ENCODE measurements around the gene RBM20.
"Not testable (repeated sequence)": the region's sequence is repeated elsewhere in the genome, so short reads cannot be mapped to it uniquely, and the experiment has no call there.

RBM20 gene

GRCh38 chr10:110659558-110659957, 15.4 kb downstream of the RBM20 start:
- TF ChIP-seq CTCF (IDR thresholded peaks at IDR 0.05; ENCODE audit: low read depth, low read length, missing control alignments), result no peak
- DNase-seq (ENCODE audit: low read depth), result no peak
- no peak overlapping the region for H3K4me3 ChIP-seq (ENCODE audit: low read depth, low read length)

- DNase-seq (ENCODE audit: low read depth); H3K4me3 ChIP-seq (ENCODE audit: low read depth, low read length): not testable (repeated sequence)
Observed at GRCh38 chr10:110660289-110660688, 16.2 kb downstream of the RBM20 start.

- H3K4me3 ChIP-seq (ENCODE audit: low read depth, low read length), result no peak overlapping the region
- no peak for TF ChIP-seq CTCF (IDR thresholded peaks at IDR 0.05; ENCODE audit: low read depth, low read length, missing control alignments)
- no peak for DNase-seq (ENCODE audit: low read depth)
Observed at GRCh38 chr10:110661292-110661691, 17.2 kb downstream of the RBM20 start.

- TF ChIP-seq CTCF (IDR thresholded peaks at IDR 0.05; ENCODE audit: low read depth, low read length, missing control alignments), result no peak
- no peak overlapping the region for H3K4me3 ChIP-seq (ENCODE audit: low read depth, low read length)
- DNase-seq (ENCODE audit: low read depth), result no peak
Observed at GRCh38 chr10:110664483-110665420, 20.6 kb downstream of the RBM20 start.

GRCh38 chr10:110666259-110666658, 22.1 kb downstream of the RBM20 start:
- DNase-seq (ENCODE audit: low read depth); H3K4me3 ChIP-seq (ENCODE audit: low read depth, low read length): not testable (repeated sequence)

- TF ChIP-seq CTCF (IDR thresholded peaks at IDR 0.05; ENCODE audit: low read depth, low read length, missing control alignments), result no peak
- no peak overlapping the region for H3K4me3 ChIP-seq (ENCODE audit: low read depth, low read length)
- DNase-seq (ENCODE audit: low read depth), result no peak
Observed at GRCh38 chr10:110666673-110667072, 22.5 kb downstream of the RBM20 start.

GRCh38 chr10:110667620-110668343, 23.6 kb downstream of the RBM20 start:
- H3K4me3 ChIP-seq (ENCODE audit: low read depth, low read length), result no peak overlapping the region
- no peak for TF ChIP-seq CTCF (IDR thresholded peaks at IDR 0.05; ENCODE audit: low read depth, low read length, missing control alignments)
- no peak for DNase-seq (ENCODE audit: low read depth)

Data from GM12864 (cell line).